Esophagus muscularis mucosa (tissue), 4 donors: Measurements from ENCODE around the gene MBNL3.
"Not testable (repeated sequence)": the region's sequence is repeated elsewhere in the genome, so short reads cannot be mapped to it uniquely, and the experiment has no call there.

Experiments
- EP300 ChIP-seq: sonication (generic); formaldehyde crosslinking; IDR thresholded peaks from one replicate; pipeline ENCODE4 v1.6.1; 2017; ENCODE audit warnings: antibody characterized with exemption
- POLR2AphosphoS5 ChIP-seq, 2 donors: sonication (generic); formaldehyde crosslinking; IDR thresholded peaks; one replicate each; pipeline ENCODE4 v1.6.1; 2017; ENCODE audit warnings: antibody characterized with exemption in 2 of 2
- TF ChIP-seq, protein P1 (sequence below), 3 experiments: fragments of 200-600 bp in 2 of 3; fragments of 450-650 bp in 1 of 3; sonication (generic) in 2 of 3; IDR thresholded peaks; one replicate each; pipeline ENCODE4 v1.5.1; 2017 to 2019; ENCODE audit warnings: antibody characterized with exemption in 3 of 3, mild to moderate bottlenecking in 2 of 3, moderate library complexity in 1 of 3

- TF ChIP-seq EP300; POLR2AphosphoS5 (IDR thresholded peaks at IDR 0.05): not testable (repeated sequence)
- TF ChIP-seq, protein P1, sequence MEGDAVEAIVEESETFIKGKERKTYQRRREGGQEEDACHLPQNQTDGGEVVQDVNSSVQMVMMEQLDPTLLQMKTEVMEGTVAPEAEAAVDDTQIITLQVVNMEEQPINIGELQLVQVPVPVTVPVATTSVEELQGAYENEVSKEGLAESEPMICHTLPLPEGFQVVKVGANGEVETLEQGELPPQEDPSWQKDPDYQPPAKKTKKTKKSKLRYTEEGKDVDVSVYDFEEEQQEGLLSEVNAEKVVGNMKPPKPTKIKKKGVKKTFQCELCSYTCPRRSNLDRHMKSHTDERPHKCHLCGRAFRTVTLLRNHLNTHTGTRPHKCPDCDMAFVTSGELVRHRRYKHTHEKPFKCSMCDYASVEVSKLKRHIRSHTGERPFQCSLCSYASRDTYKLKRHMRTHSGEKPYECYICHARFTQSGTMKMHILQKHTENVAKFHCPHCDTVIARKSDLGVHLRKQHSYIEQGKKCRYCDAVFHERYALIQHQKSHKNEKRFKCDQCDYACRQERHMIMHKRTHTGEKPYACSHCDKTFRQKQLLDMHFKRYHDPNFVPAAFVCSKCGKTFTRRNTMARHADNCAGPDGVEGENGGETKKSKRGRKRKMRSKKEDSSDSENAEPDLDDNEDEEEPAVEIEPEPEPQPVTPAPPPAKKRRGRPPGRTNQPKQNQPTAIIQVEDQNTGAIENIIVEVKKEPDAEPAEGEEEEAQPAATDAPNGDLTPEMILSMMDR (IDR thresholded peaks at IDR 0.05), result not testable (repeated sequence)
Measured at GRCh38 chrX:132445909-132446308, 42.9 kb downstream of the MBNL3 start.
